ENCODE results near the gene SMC2.

Gene SMC2

DNA sequence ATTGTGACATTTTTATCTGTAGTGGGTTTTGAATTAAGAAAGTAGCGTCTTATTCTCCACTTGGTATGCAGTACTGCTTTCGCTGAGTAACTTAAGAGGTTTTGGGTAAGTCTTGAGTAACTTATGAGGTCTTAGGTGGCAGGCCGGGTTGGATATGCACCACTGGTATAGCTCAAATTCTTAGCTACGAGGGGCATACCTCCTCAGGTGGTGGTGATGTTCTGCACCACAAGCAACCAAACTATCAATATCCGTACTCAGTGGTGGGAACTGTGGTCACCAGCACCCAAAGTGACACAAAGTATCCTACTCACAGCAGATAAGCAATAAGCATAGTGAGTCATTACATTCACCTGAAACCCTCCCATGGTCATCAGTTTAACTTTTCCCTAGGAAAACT is 13.7 kb downstream of the SMC2 start:
- no peak for DNase-seq (ENCODE audit: low read depth in 2 of 2)

DNA sequence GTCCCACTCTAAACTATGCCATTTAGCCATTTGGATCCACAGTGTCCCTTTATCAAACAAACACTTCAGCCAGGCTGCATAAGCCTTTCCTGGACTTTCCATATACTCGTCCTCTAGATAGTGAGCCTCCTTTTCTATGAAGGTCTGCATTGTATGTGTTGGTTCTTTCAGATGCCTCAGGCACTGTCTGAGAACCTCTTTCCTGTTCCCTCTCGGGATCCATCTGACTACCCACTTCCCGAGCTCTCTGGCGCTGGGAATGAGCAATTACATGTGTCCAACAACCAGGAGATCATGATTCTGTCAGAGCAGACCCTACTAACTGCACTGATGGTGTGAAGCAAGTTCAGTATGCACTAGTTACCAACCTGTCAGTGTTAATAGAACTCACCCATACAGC is 14.2 kb downstream of the SMC2 start:
- no peak for DNase-seq (ENCODE audit: low read depth in 2 of 2)

DNA sequence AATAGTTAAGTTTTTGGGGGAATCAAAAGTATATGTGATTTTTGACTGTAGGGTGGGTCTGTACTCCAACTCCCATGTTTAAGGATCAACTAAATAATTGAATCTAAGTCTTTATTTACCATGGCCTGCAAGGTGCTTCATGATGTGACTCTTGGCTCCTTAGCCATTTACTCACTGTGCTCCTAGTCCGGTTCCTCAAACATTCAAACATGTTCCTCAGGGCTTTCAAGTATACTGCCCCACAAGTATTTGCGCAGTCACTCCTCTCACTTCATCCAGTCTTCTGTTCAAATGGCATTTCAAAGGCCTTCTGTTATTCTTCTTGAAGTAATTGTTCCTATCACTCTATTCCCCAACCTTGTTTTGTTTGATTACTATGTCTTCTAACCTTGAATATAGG is 16.4 kb downstream of the SMC2 start:
- no peak for DNase-seq (ENCODE audit: low read depth in 2 of 2)

DNA sequence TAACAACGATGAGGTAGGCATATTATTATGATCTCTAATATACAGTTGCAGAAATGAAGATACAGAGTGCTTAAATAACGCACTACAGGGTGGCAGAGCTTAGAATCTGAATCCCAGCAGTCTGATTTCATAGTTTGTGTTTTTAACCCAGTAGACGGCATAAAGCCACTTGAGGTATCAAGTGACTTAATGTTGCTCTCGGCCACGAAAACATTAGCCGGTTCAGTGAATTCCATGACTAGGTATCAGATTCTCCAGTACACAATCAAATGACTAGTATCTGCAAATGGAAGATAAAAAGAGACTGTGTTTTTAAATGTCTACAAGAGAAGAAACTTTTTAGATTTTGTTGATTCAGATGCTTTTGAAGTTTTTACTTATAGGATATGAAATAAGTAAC is 24.8 kb downstream of the SMC2 start:
- no peak for DNase-seq (ENCODE audit: low read depth in 2 of 2)

DNA sequence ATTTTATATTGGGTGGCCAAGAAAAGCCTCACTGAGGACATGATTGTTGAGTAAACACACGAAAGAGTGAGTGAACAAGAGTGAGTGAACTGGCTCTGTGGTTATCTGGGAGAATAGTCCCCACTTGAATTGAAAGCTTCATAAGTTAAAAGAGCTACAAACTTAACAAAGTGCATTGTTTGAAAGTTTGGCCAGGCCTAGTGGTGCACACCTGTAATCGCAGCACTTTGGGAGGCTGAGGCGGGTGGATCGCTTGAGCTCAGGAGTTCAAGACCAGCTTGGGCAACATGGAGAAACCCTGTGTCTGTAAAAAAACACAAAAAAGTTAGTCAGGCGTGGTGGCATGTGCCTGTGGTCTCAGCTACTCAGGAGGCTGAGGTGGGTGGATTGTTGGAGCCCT is 26.9 kb downstream of the SMC2 start:
- DNase-seq (ENCODE audit: low read depth in 2 of 2): no peak

DNA sequence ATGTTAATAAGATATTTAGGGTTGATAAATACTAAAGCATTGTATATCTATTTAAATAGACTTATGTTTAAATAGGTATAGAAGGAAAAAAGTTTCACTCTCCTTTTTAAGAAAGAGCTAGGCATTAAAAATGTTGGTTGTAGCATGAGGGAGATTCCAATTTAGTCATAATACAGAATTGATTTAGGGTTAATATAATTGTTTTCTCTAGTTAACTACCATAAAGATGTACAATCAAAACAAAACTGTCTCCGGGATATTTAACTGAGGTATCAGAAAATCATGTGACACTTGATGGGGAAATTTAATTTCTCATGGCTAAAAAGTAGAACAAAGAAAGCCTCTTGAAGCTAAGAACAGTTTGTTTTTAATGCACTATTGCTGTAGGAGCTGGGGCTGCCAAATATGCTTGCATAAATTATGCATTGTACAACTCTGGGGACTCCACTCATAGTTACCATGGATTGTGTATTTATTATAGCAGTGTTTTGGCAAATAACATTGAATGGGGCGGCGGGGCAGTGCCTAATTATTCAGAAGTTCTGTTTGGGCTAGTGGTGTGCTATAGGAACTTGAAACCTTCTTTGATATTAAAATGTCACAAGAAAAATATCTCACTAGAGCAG is 44.2 kb downstream of the SMC2 start:
- no peak for DNase-seq (ENCODE audit: low read depth in 2 of 2)

DNA sequence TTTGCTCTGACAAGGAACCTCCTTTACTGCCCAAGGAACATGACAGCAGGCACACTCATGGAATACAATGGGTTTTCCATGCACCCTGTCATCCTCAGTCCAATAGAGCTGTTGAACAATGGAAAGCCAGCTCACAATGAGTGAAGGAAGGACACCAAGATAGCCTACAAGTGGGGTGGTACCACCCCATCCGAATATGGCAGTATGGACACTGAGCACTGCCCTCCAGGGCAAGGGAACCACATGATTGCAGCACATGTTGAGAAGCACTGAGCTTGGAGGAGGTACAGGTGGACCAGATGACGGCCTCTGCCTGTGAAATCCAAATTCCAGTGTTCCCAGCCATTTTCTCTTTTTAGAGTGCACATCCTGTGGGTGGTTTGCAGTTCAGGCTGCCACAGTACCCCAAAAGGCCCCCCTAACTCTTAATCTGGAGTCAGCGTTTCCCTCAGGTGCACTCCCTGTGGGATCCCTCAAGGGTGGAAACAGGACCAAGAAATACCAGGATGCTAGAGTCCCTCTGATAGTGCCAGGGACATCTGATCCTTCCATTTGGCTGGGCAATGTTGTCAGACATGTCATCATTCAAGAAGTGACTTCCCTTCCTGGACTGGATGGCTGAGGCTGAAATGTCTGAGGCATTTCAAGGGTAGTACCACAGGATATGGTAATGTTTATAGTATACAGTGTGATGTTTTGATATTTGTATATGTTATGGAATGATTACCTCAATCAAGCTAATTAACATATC is 48.9 kb downstream of the SMC2 start:
- DNase-seq (ENCODE audit: low read depth in 2 of 2): no peak

DNA sequence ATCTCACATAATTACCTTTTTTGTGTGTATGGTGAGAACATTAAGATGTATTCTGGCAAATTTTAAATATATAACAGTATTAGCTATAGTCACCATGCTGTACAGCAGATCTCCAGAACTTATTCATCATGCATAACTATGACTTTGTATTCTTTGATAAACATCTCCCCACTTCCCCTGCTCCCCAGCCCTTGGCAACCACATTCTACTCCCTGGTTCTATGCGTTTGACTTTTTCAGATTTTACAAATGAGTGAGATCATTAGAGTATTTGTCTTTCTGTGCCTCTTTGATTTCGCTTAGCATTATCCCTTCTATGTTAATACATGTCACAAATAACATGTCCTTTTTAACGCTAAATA is 49.4 kb downstream of the SMC2 start:
- DNase-seq (ENCODE audit: low read depth in 2 of 2): no peak

DNA sequence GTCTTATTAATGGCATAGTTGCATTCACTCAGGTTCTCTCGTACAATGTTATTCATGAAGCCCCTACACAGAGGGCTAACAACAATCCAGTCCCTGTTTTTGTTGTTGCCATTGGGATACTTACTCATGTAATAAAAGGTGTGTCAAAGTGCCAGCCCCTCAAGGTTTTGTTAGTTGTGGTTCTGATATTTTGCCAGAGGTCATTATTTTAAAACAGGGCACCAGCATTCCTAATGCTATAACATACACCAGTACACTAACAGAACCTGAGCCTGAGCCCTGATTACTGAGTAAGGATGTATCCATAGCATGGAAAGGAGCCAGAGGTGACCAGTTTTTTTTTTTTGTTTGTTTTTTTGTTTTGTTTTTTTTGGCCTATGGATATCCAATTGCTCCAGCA is 50.2 kb downstream of the SMC2 start:
- DNase-seq (ENCODE audit: low read depth in 2 of 2): no peak

DNA sequence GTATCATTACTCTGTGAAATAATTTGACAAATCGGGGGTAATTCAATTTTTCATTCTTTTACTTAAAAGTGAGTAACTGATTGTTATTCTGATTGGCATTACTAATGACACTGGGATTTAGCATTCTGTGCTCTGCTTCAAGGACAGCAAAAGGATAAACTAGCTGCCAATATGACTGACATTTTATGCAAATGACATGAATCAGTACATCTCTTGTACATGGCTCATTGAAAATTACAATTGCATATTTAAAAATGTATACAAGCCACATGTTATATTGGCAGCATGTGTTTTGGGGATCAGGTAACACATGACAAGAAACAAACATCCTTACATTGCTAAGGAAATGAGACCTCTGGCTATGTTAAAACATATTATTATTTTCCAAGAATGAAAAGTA is 79.0 kb downstream of the SMC2 start:
- DNase-seq (ENCODE audit: low read depth in 2 of 2): no peak

DNA sequence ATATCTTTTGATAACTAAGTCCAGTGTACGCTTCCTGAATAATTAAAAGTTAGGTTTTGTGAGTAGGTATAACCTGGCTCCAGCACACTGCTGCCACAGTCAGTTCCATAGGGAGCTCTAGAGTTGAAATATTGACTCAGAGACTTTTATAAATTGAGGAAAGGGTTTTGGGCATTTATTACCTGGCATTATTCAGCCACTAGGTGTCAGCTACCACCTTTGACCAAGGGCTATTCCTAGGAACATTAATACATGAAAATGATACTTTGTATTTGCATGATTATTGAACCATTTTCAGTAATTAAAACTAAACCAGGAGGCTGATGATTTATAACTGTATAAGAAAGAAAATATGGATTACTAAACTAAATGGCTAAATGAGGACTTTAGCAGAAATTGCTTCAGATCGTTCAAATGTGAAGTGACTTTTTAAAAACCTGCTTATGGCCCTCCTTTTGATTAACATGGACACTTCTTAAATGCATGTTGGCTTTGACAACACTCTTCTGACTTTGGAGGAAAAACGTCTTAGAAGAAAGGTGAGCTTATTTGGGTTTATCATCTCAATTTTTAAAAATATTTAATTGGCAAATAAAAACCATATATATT is 83.0 kb downstream of the SMC2 start:
- DNase-seq (ENCODE audit: low read depth in 2 of 2): no peak

DNA sequence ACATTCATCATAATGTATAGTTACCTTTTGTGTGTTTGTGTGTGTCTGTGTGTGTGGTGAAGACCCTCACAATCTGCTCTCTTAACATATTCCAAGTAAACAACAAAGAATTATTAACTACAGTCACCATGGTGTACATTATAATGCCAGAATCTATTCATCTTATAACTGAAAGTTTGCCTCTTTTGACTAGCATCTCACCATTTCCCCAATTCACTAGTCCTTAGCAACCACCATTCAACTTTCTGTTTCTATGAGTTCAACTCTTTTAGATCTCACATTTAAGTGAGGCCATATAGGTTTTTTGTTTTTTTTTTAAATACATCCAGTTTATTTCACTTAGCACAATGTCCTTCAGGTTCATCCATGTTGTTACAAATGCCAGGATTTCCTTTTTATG is 83.6 kb downstream of the SMC2 start:
- DNase-seq (ENCODE audit: low read depth in 2 of 2): no peak

Data from stimulated activated CD8-positive, alpha-beta memory T cell treated with anti-CD3 and anti-CD28 coated beads, Interleukin-15, amount 100 ng/mL, for 48 hours (primary cell).